GDM1 (cell line): ENCODE measurements around the gene NEURL2.
"Not testable (repeated sequence)": the region's sequence is repeated elsewhere in the genome, so short reads cannot be mapped to it uniquely, and the experiment has no call there.

Experiments
- DNase-seq: peaks from one replicate; lab custom pipeline; 2025; lab: John Stamatoyannopoulos, UW

The NEURL2 gene

GRCh38 chr20:45899046-45899835 lies 8.2 kb upstream of the NEURL2 start:
- DNase-seq = no peak

GRCh38 chr20:45898285-45898684 lies 7.3 kb upstream of the NEURL2 start:
- DNase-seq = no peak

DNA sequence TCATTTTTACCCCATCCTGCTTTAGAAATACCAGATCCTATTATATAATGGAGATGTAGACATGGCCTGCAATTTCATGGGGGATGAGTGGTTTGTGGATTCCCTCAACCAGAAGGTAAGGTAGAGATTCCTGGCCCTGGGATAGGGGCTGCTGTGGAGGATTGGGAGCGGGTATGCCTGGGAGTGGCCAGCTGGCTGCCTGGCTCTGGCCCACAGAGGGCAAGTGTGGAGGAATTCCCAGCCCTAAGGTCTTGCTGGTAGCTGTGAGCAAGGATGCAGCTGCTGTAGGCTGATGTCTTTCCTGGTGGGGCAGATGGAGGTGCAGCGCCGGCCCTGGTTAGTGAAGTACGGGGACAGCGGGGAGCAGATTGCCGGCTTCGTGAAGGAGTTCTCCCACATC lies 6.7 kb upstream of the NEURL2 start:
- DNase-seq = no peak

DNA sequence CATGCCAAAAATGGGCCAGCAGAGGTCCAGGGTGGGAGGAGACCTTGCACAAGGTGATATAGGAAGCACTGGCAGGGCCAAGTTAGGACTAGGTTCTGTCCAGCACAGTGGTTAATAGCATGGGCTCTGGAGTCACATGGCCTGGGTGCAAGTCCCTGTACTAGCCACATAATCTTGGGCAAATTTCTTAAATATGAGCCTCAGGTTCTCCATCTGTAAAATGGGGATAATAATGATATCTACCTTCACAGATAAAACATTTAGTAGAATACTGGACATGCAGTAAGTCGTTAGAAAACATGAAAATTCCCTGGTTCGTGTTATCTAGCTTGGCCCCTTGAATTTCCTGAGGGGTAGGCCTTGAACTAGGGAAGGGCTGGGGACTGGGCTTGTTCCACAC lies 6.3 kb upstream of the NEURL2 start:
- no peak for DNase-seq

DNA sequence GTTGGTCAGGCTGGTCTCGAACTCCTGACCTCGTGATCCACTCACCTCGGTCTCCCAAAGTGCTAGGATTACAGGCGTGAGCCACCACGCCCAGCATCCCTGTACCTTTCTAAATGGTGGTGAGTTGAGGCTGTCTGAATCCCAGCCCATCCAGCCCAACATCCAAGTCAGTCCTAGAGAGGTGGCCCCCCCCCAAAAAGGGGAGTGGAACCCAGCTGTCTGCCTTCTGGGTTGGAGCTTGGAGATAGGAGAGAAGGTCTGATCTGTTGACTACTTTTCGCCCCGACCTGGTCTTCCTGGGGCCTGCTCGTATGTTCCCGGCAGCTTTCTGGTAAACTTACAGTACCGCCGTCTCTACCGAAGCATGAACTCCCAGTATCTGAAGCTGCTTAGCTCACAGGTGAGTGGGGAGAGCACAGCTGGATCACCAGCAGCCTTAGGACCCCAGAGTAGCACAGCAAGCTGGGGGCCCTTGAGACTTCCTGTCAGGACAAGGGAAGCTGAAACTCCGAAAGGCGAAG lies 5.7 kb upstream of the NEURL2 start:
- DNase-seq = no peak

- DNase-seq = no peak
These were observed 3.8 kb upstream of the NEURL2 start for GRCh38 chr20:45894797-45895196.

DNA sequence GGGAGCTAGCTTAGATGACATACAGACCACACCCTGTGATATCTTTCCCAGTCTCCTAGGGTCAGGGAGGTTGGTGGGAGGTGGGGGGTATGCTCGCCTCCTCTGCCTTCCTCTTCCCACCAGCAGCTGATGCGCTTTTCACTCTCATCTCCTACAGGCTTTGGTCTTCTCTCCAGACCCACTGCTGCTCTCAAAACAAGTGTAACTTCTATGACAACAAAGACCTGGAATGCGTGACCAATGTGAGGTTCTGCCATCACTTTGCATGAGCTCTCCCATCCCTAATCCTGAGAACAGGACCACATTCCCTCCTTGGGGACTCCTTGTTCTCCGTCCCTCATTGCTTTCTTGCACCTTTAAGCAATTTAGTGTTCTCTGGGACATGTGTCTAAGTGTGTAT lies 2.8 kb upstream of the NEURL2 start:
- no peak for DNase-seq

DNA sequence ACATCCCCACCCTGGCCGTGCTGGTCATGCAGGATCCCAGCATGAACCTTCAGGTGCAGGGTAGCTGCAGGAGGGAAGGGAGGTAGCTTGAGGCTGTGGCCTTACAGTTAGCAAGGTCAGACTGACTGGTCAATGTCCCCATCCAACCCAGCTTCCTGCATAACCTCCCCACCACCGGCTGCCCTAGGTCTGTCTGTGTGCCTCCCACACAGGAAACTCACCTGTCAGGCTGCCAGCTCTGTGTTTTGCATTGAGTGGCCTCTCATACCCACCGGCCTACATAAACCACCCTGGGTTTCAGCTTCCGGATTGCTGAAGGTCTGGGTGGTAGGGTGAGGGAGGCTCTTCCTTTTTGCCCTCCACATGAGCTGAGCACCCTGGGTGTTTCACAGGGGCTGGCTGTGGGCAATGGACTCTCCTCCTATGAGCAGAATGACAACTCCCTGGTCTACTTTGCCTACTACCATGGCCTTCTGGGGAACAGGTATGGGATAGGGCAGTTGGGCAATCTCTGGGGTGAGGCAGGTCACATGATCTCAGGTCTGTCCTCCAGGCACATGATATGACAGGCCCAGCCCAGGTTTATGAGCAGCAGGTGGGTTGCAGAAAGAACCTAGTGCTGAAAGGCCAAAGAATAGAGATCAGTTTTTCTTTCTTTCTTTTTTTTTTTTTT lies 2.0 kb upstream of the NEURL2 start:
- DNase-seq = no peak

GRCh38 chr20:45892049-45892825 lies 1.2 kb upstream of the NEURL2 start:
- no peak for DNase-seq

DNA sequence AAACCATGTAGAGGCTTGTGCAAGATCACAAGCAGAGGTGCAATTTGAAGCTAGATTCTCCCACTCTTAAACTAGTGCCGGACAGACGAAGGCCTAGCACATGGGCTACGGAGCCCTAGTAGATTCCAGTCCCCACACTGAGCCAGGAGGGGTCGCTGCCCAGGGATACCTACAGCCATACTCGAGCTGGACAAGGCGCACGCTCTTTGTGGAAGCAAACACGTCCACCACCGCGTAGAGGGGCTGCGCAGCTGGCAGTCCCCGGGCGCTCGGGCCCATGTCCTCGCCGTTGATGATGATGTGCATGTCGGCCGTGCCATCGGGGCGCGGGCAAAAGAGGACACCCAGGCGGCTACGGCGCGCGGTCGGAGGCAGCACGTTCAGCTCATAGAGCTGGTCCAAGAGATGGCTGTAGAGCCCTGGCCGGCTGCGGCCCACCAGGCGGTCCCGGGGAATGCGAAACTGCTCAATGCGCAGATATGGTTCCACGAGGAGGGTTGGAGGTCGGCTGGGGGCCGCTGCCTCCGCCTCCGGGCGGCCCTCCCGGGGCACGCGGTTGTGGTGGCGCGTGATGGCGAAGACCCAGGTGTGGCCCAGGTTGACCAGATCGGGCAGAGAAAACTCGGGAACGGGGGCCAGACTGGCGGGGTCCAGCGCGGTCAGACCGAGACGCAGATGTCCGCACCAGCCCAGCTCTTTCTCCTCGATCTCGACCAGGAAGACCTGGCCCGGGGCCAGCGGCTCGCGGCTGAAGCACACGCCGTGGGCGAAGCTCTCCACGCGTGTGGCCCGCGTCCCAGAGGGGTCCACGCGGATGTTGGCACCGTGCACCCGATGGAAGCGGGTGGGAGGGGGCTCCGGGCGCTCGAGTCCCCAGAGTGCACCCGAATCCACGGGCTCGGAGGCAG lies 677 bp downstream of the NEURL2 start:
- no peak for DNase-seq

- DNase-seq = no peak
These were observed 2.3 kb downstream of the NEURL2 start for GRCh38 chr20:45888681-45889080.

DNA sequence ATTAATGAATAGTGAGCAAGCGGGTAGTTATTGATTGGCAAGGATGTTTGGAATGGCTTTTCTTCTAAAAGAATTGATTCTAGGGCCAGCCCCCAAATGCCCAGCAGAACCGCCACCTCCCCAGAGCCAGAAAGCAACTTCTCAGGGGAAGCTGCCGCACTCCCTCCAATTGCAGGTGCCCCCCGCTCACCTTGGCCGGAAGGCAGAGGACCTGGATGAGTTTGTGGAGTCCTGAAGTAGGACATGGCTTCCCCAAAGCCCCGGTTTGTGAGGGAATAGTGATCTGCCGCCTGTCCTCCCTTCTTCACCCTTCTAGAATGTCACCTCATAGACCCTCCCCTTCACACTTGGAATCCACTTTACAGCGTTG lies 3.7 kb downstream of the NEURL2 start, which contains the start of gene SPATA25:
TSS of gene SPATA25 (minus strand) at position 277 of the 370 bp plus-strand sequence. CDS start at position 245, 32 bp downstream.
- DNase-seq = no peak

GRCh38 chr20:45886590-45887345 lies 4.2 kb downstream of the NEURL2 start:
- DNase-seq = no peak

DNA sequence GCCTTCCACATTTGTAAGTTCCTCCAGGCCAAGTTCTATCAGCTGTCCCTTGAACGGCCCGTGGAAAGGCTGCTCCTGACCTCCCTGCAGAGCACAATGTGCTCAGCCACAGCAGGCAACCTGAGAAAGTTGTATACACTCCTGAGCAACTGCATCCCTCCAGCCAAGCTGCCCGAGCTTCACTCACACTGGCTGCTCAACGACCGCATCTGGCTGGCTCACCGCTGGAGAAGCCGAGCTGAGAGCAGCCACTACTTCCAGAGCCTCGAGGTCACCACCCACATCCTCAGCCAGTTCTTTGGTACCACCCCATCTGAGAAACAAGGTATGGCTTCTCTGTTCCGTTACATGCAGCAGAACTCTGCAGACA lies 7.9 kb downstream of the NEURL2 start:
- no peak for DNase-seq

GRCh38 chr20:45882469-45883099 lies 8.4 kb downstream of the NEURL2 start:
- DNase-seq = no peak

GRCh38 chr20:45880988-45881788 lies 9.8 kb downstream of the NEURL2 start, which contains the start of gene ZSWIM1:
Gene ZSWIM1 (plus strand): TSS chr20:45881227. CDS start chr20:45882593, 1,366 bp downstream.
- peak; percentile 97 for DNase-seq

DNA sequence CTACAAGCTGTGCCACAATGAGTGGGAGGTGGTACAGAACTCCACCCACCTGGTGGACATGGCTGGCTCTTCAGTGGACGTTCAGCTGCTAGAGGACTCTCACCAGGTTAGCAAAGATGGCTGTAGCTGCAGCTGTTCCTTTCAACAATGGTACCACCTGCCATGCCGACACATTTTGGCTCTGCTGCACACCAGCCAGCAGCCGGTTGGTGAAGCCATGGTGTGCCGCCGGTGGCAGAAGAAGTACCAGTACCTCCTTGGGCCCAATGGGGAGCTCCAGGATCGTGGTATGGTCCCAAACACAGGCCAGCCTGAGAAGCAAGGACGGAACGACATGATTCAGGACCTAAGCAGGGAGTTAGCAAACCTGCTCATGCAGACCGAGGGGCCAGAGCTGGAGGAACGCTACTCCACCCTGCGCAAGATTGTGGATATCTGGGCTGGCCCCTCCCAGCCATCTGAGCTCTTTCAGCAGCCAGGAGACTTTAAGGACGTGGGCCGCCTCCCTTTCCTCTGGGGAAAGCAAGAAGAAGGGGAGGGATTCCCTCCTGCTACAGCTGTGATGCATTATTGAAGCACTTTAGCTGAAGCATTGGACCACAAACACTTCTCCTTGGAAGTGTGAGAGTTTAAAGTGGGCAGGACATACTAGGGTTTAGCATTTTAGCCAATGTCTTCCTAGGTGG lies 12.8 kb downstream of the NEURL2 start:
- DNase-seq = no peak

DNA sequence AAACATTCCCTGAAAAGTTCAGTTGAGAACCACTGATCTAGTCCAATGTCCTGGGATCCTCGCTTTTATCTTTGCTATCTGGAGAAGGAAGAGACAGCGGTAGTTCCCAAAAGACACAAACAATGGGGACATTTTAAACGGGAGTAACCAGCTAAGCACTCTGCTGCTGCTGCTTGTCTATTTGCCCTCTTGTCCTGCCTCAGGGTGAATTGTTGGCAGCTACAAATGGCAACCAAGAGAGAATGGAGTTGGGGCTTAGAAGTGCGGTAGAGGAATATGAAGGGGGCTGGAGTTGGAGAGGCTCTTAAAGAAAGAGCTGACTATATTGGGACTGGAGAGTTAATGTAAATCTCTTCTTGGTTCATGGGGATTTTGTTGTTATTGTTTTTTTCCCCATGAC lies 16.4 kb downstream of the NEURL2 start:
- no peak for DNase-seq

- not testable (repeated sequence) for DNase-seq
These were observed 16.9 kb downstream of the NEURL2 start for GRCh38 chr20:45874104-45874481.
